WTC11 (cell line): ENCODE data around the gene USF1. TPM values are rescaled to one million over a fixed set of nuclear protein-coding genes. Genes with fewer than 3 reads are reported as not detected.

ENCODE experiments used
- ATAC-seq: fragments of 200-7000 bp; cut with Tn5 transposase; 2 replicates; pipeline ENCODE4 v1.10.0; 2021; ENCODE audit warnings: mild to moderate bottlenecking, moderate library complexity
- CTCF ChIA-PET: fragments of 300-600 bp; sonication (Branson Sonifier 250); formaldehyde crosslinking; loops from one replicate; lab custom pipeline; 2021; ENCODE audit warnings: antibody characterized with exemption; lab: Charles Lee
- POLR2A ChIA-PET: fragments of 350-600 bp; sonication (Branson Sonifier 250); formaldehyde crosslinking; loops from one replicate; lab custom pipeline; 2021; ENCODE audit warnings: antibody characterized with exemption; lab: Charles Lee
- DNase-seq: peaks from one replicate; pipeline ENCODE4 v3.0.0; 2021; ENCODE audit warnings: low spot score
- H3K27ac Mint-ChIP-seq: 2 replicates; pipeline ENCODE4 v1.8.0; 2021; ENCODE audit warnings: mixed read lengths
- H3K27me3 Mint-ChIP-seq: 2 replicates; pipeline ENCODE4 v1.8.0; 2021; ENCODE audit warnings: low read depth, mild to moderate bottlenecking, moderate library complexity, mixed read lengths
- H3K36me3 Mint-ChIP-seq: 2 replicates; pipeline ENCODE4 v1.8.0; 2021; ENCODE audit warnings: mixed read lengths
- H3K4me1 Mint-ChIP-seq: 2 replicates; pipeline ENCODE4 v1.8.0; 2022; ENCODE audit warnings: mixed read lengths
- H3K4me3 Mint-ChIP-seq: 2 replicates; pipeline ENCODE4 v1.8.0; 2021; ENCODE audit warnings: mild to moderate bottlenecking, moderate library complexity, mixed read lengths
- H3K9me3 Mint-ChIP-seq: 2 replicates; pipeline ENCODE4 v1.8.0; 2021; ENCODE audit warnings: mixed read lengths
- ATF6 ChIP-seq: sonication (generic); formaldehyde crosslinking; IDR thresholded peaks from 2 replicates; pipeline ENCODE4 v1.8.1; 2023; ENCODE audit warnings: mild to moderate bottlenecking, missing genetic modification reagents
- CBFB ChIP-seq: sonication (generic); formaldehyde crosslinking; IDR thresholded peaks from 2 replicates; pipeline ENCODE4 v1.8.1; 2022; ENCODE audit warnings: mild to moderate bottlenecking, low read depth, missing genetic modification reagents
- CDX4 ChIP-seq: fragments of 250-450 bp; sonication (Bioruptor Pico); IDR thresholded peaks from 2 replicates; pipeline ENCODE4 v1.9.0; 2021; ENCODE audit warnings: moderate library complexity, mild to moderate bottlenecking, inconsistent platforms, borderline replicate concordance
- ELF4 ChIP-seq: sonication (generic); formaldehyde crosslinking; IDR thresholded peaks from 2 replicates; pipeline ENCODE4 v1.8.1; 2022; ENCODE audit warnings: low read depth, mild to moderate bottlenecking, moderate library complexity, missing genetic modification reagents
- ESRRA ChIP-seq: sonication (generic); formaldehyde crosslinking; IDR thresholded peaks from 2 replicates; pipeline ENCODE4 v1.8.1; 2022; ENCODE audit warnings: mild to moderate bottlenecking, missing genetic modification reagents, borderline replicate concordance
- ETV6 ChIP-seq: sonication (generic); formaldehyde crosslinking; IDR thresholded peaks from 2 replicates; pipeline ENCODE4 v1.8.1; 2022; ENCODE audit warnings: mild to moderate bottlenecking, missing genetic modification reagents
- FOXJ3 ChIP-seq: sonication (generic); formaldehyde crosslinking; IDR thresholded peaks from 2 replicates; pipeline ENCODE4 v1.9.0; 2021; ENCODE audit warnings: missing genetic modification reagents, mild to moderate bottlenecking, borderline replicate concordance
- FOXP1 ChIP-seq: sonication (generic); formaldehyde crosslinking; IDR thresholded peaks from 2 replicates; pipeline ENCODE4 v1.8.0; 2022; ENCODE audit warnings: missing genetic modification reagents, mild to moderate bottlenecking, moderate library complexity, borderline replicate concordance
- GABPB1 ChIP-seq: sonication (generic); formaldehyde crosslinking; IDR thresholded peaks from 2 replicates; pipeline ENCODE4 v1.8.1; 2023; ENCODE audit warnings: mild to moderate bottlenecking, missing genetic modification reagents
- GTF2I ChIP-seq: fragments of 250-450 bp; sonication (Bioruptor Pico); conservative IDR thresholded peaks from 2 replicates; pipeline ENCODE4 v1.4.0; 2021; ENCODE audit warnings: mild to moderate bottlenecking
- HMGXB4 ChIP-seq: sonication (generic); formaldehyde crosslinking; IDR thresholded peaks from 2 replicates; pipeline ENCODE4 v1.8.1; 2023; ENCODE audit warnings: mild to moderate bottlenecking, moderate library complexity, missing genetic modification reagents
- IRF2 ChIP-seq: sonication (generic); formaldehyde crosslinking; IDR thresholded peaks from 2 replicates; pipeline ENCODE4 v1.8.0; 2022; ENCODE audit warnings: low read depth, missing genetic modification reagents, borderline replicate concordance
- MXD4 ChIP-seq: fragments of 250-450 bp; sonication (Bioruptor Pico); IDR thresholded peaks from 2 replicates; pipeline ENCODE4 v1.8.0; 2021; ENCODE audit warnings: mild to moderate bottlenecking, moderate library complexity, borderline replicate concordance
- NR1H2 ChIP-seq: sonication (generic); formaldehyde crosslinking; IDR thresholded peaks from 2 replicates; pipeline ENCODE4 v1.9.0; 2021; ENCODE audit warnings: mild to moderate bottlenecking, moderate library complexity, missing genetic modification reagents
- NR2C2 ChIP-seq: sonication (generic); formaldehyde crosslinking; IDR thresholded peaks from 2 replicates; pipeline ENCODE4 v1.8.0; 2022; ENCODE audit warnings: mild to moderate bottlenecking, missing genetic modification reagents
- ZBTB21 ChIP-seq: sonication (generic); formaldehyde crosslinking; IDR thresholded peaks from 2 replicates; pipeline ENCODE4 v1.8.1; 2023; ENCODE audit warnings: mild to moderate bottlenecking, missing genetic modification reagents, borderline replicate concordance
- ZMAT4 ChIP-seq: fragments of 250-450 bp; sonication (Bioruptor Pico); IDR thresholded peaks from 2 replicates; pipeline ENCODE4 v1.9.0; 2021; ENCODE audit warnings: mild to moderate bottlenecking
- ZNF281 ChIP-seq: sonication (generic); formaldehyde crosslinking; IDR thresholded peaks from 2 replicates; pipeline ENCODE4 v1.8.0; 2023; ENCODE audit warnings: mild to moderate bottlenecking, missing genetic modification reagents
- ZNF317 ChIP-seq: sonication (generic); formaldehyde crosslinking; IDR thresholded peaks from 2 replicates; pipeline ENCODE4 v1.8.1; 2023; ENCODE audit warnings: low read depth, mild to moderate bottlenecking, moderate library complexity, missing genetic modification reagents, borderline replicate concordance
- ZNF396 ChIP-seq: fragments of 250-450 bp; sonication (Bioruptor Pico); IDR thresholded peaks from 2 replicates; pipeline ENCODE4 v1.8.0; 2021; ENCODE audit warnings: mild to moderate bottlenecking, moderate library complexity, borderline replicate concordance
- ZNF512 ChIP-seq: sonication (generic); formaldehyde crosslinking; IDR thresholded peaks from 2 replicates; pipeline ENCODE4 v1.8.1; 2022; ENCODE audit warnings: missing genetic modification reagents, borderline replicate concordance
- total RNA-seq: library from RNA; stranded (reverse); gene quantifications from 3 replicates; pipeline ENCODE4 v1.2.3, GENCODE V29; 2021

The USF1 gene
- total RNA-seq, 1 experiment from 2014 or later: 65.6 TPM

GRCh38 chr1:161048949-161049722 is 3.4 kb upstream of the USF1 start:
- no peak for DNase-seq
- Mint-ChIP-seq H3K4me1 (peaks cover 14% of the 10 kb centered on the region), H3K27me3 (peaks cover 45% of the 10 kb centered on the region), H3K9me3 (peaks cover 26% of the 10 kb centered on the region), H3K36me3 (peaks cover 18% of the 10 kb centered on the region), H3K27ac (no peak overlapping the region), H3K4me3 (no peak overlapping the region)
- no peak for ATAC-seq
- ChIA-PET CTCF (no interaction called here), POLR2A (interaction anchor here (0.5 kb wide), 1 partner anchor 17 kb away, joined by 5 read pairs; no protein-coding TSS in a partner anchor)
- TF ChIP-seq CBFB (CRISPR knock-in tag) (no peak), ZNF396 (CRISPR knock-in tag) (no peak), IRF2 (CRISPR knock-in tag) (no peak), FOXP1 (CRISPR knock-in tag) (no peak), GTF2I (CRISPR knock-in tag) (no peak), ESRRA (CRISPR knock-in tag) (no peak), NR1H2 (no peak), NR2C2 (CRISPR knock-in tag) (no peak), ATF6 (CRISPR knock-in tag) (no peak), ZBTB21 (CRISPR knock-in tag) (no peak), ZNF512 (CRISPR knock-in tag) (no peak)

GRCh38 chr1:161047436-161048420 is 2.0 kb upstream of the USF1 start:
- Mint-ChIP-seq H3K36me3 (peaks cover 24% of the 10 kb centered on the region), H3K4me1 (peaks cover 17% of the 10 kb centered on the region), H3K4me3 (no peak overlapping the region), H3K27ac (no peak overlapping the region), H3K9me3 (peaks cover 26% of the 10 kb centered on the region), H3K27me3 (peaks cover 38% of the 10 kb centered on the region)
- ChIA-PET CTCF (interaction anchor here (0.6 to 1.1 kb wide), 3 partner anchors 9 to 49 kb away, joined by 3 to 5 read pairs (median 3); partner anchors contain the start of genes F11R and TSTD1), POLR2A (interaction anchor here (3.0 kb wide), 1 partner anchor 21 kb away, joined by 11 read pairs; the partner anchor contains the start of gene ARHGAP30)
- DNase-seq (no peak), ATAC-seq (no peak)
- TF ChIP-seq HMGXB4 (CRISPR knock-in tag): no peak
- no peak for TF ChIP-seq ZMAT4 (CRISPR knock-in tag)
- TF ChIP-seq CDX4 (CRISPR knock-in tag): no peak
- no peak for TF ChIP-seq MXD4 (CRISPR knock-in tag)
- TF ChIP-seq FOXJ3: no peak
- no peak for TF ChIP-seq ELF4 (CRISPR knock-in tag)
- no peak for TF ChIP-seq ETV6
- no peak for TF ChIP-seq ZNF281
- no peak for TF ChIP-seq ZNF317 (CRISPR knock-in tag)
- no peak for TF ChIP-seq GABPB1 (CRISPR knock-in tag)
